GM18508 (cell line): ENCODE data around the gene UBE2J1.
"Not testable (repeated sequence)": the region's sequence is repeated elsewhere in the genome, so short reads cannot be mapped to it uniquely, and the experiment has no call there.

Source experiments
- ATAC-seq: cut with Tn5 transposase; IDR thresholded peaks from one replicate; pipeline ENCODE4 v1.9.1; 2021; ENCODE audit warnings: moderate number of reproducible peaks; ENCODE audit not compliant: insufficient read depth, unreplicated experiment

Gene UBE2J1

GRCh38 chr6:89352278-89353117, at the start of gene UBE2J1:
TSS of gene UBE2J1 (minus strand) at chr6:89352722. CDS start at chr6:89352569, 153 bp downstream.
- ATAC-seq, result no peak

GRCh38 chr6:89400912-89401399, 48.4 kb upstream of the UBE2J1 start:
- ATAC-seq, result no peak

GRCh38 chr6:89400050-89400449, 47.5 kb upstream of the UBE2J1 start:
- no peak for ATAC-seq

- ATAC-seq, result no peak
Measured at GRCh38 chr6:89398762-89399525, 46.4 kb upstream of the UBE2J1 start.

- ATAC-seq, result not testable (repeated sequence)
Measured at GRCh38 chr6:89397884-89398283, 45.4 kb upstream of the UBE2J1 start.

- no peak for ATAC-seq
Measured at GRCh38 chr6:89393659-89394058, 41.1 kb upstream of the UBE2J1 start.

GRCh38 chr6:89392823-89393222, 40.3 kb upstream of the UBE2J1 start:
- ATAC-seq, result no peak

- ATAC-seq, result no peak
Measured at GRCh38 chr6:89388846-89389245, 36.3 kb upstream of the UBE2J1 start.

- ATAC-seq, result peak; percentile 95
Measured at GRCh38 chr6:89387516-89388201, 35.1 kb upstream of the UBE2J1 start.

GRCh38 chr6:89386917-89387491, 34.5 kb upstream of the UBE2J1 start:
- peak; percentile 5 for ATAC-seq

- ATAC-seq, result no peak
Measured at GRCh38 chr6:89385846-89386245, 33.3 kb upstream of the UBE2J1 start.

GRCh38 chr6:89385156-89385667, 32.7 kb upstream of the UBE2J1 start:
- ATAC-seq, result no peak

- no peak for ATAC-seq
Measured at GRCh38 chr6:89381031-89381430, 28.5 kb upstream of the UBE2J1 start.

GRCh38 chr6:89379281-89379680, 26.8 kb upstream of the UBE2J1 start:
- no peak for ATAC-seq

GRCh38 chr6:89378628-89379027, 26.1 kb upstream of the UBE2J1 start:
- ATAC-seq, result no peak

GRCh38 chr6:89375427-89376267, 23.1 kb upstream of the UBE2J1 start:
- peak; percentile 72 for ATAC-seq

GRCh38 chr6:89372506-89372901, 20.0 kb upstream of the UBE2J1 start:
- ATAC-seq, result peak; percentile 26

GRCh38 chr6:89371849-89372505, 19.5 kb upstream of the UBE2J1 start:
- peak; percentile 44 for ATAC-seq

GRCh38 chr6:89368999-89369398, 16.5 kb upstream of the UBE2J1 start:
- no peak for ATAC-seq
